Measurements from ENCODE around the gene ANAPC13.

The ANAPC13 gene

DNA sequence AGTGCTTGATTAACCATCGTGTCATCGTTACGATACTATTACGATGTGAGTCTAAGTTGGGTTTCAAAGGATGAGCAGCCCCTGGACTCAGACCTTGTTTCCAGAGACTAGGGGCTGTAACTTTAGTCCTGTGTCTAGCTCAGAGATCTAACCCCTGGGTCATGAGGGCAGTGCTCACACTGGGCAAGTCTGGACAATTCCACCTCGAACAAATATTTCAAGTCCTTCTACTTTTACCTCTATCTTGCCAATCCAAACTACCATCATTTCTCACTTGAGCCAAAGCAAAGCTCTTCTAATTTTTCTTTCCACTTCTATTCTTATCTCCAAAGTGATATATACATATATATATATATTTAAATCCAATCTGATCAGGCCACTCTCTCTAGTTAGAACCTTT lies 10.8 kb downstream of the ANAPC13 start:
- H3K27me3 Mint-ChIP-seq, result no peaks in the 10 kb centered on the region
- H3K36me3 Mint-ChIP-seq (ENCODE audit: low read depth), result peaks cover 50% of the 10 kb centered on the region
- H3K27ac Mint-ChIP-seq, result no peak overlapping the region
- no peaks in the 10 kb centered on the region for H3K4me1 Mint-ChIP-seq (ENCODE audit: low read depth)
- no peak overlapping the region for H3K4me3 Mint-ChIP-seq
- intact Hi-C loops (cut with micrococcal nuclease), result loop anchor here (1.0 to 5.0 kb wide), 3 partner anchors 116 to 263 kb away; no protein-coding TSS in a partner anchor
- H3K9me3 Mint-ChIP-seq, result no peaks in the 10 kb centered on the region

DNA sequence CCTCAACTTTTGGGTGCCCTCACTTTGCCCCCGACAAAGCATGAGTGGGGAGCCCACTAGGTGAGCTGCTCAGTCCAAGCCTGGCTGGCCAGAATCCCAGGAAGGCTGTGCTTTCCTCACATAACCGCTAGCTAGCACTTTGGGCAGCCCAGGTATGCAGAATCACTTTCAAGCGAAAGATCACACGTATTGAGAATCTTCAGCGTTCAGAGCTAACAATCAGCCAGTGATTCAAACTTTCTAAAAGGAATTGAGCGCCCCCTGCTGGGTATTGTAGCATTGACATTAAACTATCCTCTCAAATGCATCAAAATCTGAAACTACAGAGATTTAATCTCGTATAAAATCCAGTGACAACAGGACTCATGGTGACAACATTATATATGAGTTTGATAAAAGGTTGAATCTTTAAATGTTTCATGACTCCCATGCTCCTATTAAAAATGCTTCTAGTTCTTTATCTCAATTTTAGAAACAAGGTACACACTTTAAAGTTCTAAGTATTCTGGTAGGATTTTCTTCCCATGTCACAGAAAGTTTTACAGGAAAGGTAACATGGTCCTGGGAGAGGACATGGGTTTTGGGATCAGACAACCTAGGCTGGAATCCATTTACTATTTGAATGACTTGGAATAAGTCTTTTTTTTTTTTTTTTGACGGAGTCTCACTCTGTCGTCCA lies 11.8 kb downstream of the ANAPC13 start:
- Mint-ChIP-seq H3K27me3 (no peaks in the 10 kb centered on the region), H3K9me3 (no peaks in the 10 kb centered on the region), H3K4me1 (ENCODE audit: low read depth) (no peaks in the 10 kb centered on the region), H3K27ac (no peak overlapping the region), H3K4me3 (no peak overlapping the region), H3K36me3 (ENCODE audit: low read depth) (peaks cover 49% of the 10 kb centered on the region)
- intact Hi-C loops (cut with micrococcal nuclease), result loop anchor here (1.0 to 5.0 kb wide), 3 partner anchors 115 to 262 kb away; no protein-coding TSS in a partner anchor

DNA sequence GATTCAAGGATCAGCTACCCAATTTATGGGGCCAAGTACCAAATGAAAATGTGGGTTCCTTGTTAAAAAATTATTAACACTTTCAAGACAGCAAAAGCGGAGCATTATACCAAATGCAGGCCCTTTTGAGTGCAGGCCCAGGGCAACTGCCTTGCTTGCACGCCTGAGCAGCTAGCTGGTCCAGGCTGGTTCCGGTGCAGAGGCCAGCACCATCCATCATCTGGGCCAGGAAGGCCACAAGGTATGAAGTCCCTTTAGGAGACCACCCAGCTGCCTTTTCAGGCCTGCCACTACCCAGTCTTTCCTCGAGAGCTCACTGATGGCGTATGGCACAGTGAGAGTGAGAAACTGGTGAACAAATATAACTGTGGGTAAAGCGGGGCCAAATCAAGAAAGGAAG lies 13.0 kb downstream of the ANAPC13 start:
- peaks cover 37% of the 10 kb centered on the region for H3K36me3 Mint-ChIP-seq (ENCODE audit: low read depth)
- H3K27ac Mint-ChIP-seq, result no peak overlapping the region
- intact Hi-C loops (cut with micrococcal nuclease), result loop anchor here (5.0 kb wide), 1 partner anchor 261 kb away; no protein-coding TSS in a partner anchor
- H3K4me1 Mint-ChIP-seq (ENCODE audit: low read depth), result no peaks in the 10 kb centered on the region
- H3K9me3 Mint-ChIP-seq, result no peaks in the 10 kb centered on the region
- no peak overlapping the region for H3K4me3 Mint-ChIP-seq
- no peaks in the 10 kb centered on the region for H3K27me3 Mint-ChIP-seq

GRCh38 chr3:134471521-134472193 lies 14.1 kb downstream of the ANAPC13 start:
- Mint-ChIP-seq H3K9me3 (no peaks in the 10 kb centered on the region), H3K27ac (no peak overlapping the region), H3K27me3 (no peaks in the 10 kb centered on the region), H3K4me1 (ENCODE audit: low read depth) (no peaks in the 10 kb centered on the region), H3K36me3 (ENCODE audit: low read depth) (peaks cover 26% of the 10 kb centered on the region), H3K4me3 (no peak overlapping the region)
- intact Hi-C loops (cut with micrococcal nuclease), result loop anchor here (5.0 kb wide), 1 partner anchor 259 kb away; no protein-coding TSS in a partner anchor

GRCh38 chr3:134468519-134468918 lies 17.3 kb downstream of the ANAPC13 start:
- H3K27me3 Mint-ChIP-seq, result no peaks in the 10 kb centered on the region
- H3K36me3 Mint-ChIP-seq (ENCODE audit: low read depth), result peaks cover 6% of the 10 kb centered on the region
- H3K27ac Mint-ChIP-seq, result no peak overlapping the region
- no peaks in the 10 kb centered on the region for H3K4me1 Mint-ChIP-seq (ENCODE audit: low read depth)
- H3K9me3 Mint-ChIP-seq, result no peaks in the 10 kb centered on the region
- no peak overlapping the region for H3K4me3 Mint-ChIP-seq
- intact Hi-C loops (cut with micrococcal nuclease), result no loop called here

DNA sequence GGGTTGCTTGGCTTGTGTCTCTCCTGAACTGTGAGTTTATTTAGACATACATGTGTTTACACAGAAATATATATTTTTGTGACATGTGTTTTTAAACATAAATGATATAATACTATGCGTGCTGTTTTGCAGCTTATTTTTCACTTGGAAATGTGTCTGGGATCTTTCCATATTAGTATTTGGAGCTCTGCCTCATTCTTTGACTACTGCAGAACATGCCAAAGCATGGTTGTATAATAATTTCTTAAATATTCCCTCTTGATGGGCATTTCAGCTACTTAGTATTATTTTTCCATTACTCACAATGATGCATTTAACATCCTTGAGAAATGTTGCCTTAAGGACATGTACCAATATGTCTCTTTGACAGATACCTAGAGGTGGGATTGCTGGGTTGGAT lies 19.5 kb downstream of the ANAPC13 start:
- Mint-ChIP-seq H3K4me1 (ENCODE audit: low read depth) (no peaks in the 10 kb centered on the region), H3K27me3 (peaks cover 5% of the 10 kb centered on the region), H3K4me3 (no peak overlapping the region), H3K36me3 (ENCODE audit: low read depth) (no peaks in the 10 kb centered on the region), H3K27ac (no peak overlapping the region), H3K9me3 (no peaks in the 10 kb centered on the region)
- intact Hi-C loops (cut with micrococcal nuclease), result no loop called here

DNA sequence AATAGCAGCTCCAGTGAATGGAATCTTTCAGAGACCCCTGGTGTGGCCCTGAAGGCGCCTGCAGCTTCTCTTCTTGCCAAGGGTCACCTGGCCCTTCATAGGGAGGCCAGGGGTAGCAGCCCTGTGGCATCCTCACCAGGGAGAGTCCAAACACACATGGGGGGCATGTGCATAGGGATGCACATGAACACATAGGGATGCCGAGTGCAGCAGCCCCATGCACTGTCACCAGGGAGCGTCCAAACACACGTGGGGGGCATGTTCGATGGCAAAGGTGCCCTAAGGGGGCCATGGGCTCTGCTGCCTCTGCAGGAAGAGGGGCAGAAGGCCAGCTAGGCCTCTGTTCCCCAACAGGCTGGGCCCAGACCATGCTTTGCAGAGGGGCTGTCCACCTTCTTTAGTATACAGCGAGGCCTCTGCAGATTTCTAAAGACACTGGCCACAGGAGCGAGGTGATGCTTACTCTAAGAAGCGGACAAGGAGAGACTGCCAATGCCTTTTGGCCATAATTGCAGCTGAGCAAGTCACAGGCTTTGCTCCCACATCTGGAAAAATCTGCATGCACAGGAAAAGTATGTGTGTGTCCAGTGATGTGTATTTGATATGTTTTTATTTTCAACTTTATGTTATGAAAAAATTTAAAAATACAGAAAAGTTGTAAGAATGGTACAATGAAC lies 21.0 kb downstream of the ANAPC13 start:
- H3K36me3 Mint-ChIP-seq (ENCODE audit: low read depth), result no peaks in the 10 kb centered on the region
- H3K27ac Mint-ChIP-seq, result no peak overlapping the region
- no peaks in the 10 kb centered on the region for H3K9me3 Mint-ChIP-seq
- H3K4me1 Mint-ChIP-seq (ENCODE audit: low read depth), result no peaks in the 10 kb centered on the region
- peaks cover 9% of the 10 kb centered on the region for H3K27me3 Mint-ChIP-seq
- H3K4me3 Mint-ChIP-seq, result no peak overlapping the region
- intact Hi-C loops (cut with micrococcal nuclease), result no loop called here

GRCh38 chr3:134464064-134464688 lies 21.6 kb downstream of the ANAPC13 start:
- Mint-ChIP-seq H3K36me3 (ENCODE audit: low read depth) (no peaks in the 10 kb centered on the region), H3K9me3 (no peaks in the 10 kb centered on the region)
- intact Hi-C loops (cut with micrococcal nuclease), result no loop called here

GRCh38 chr3:134463676-134464063 lies 22.1 kb downstream of the ANAPC13 start:
- H3K27ac Mint-ChIP-seq, result no peak overlapping the region
- no peaks in the 10 kb centered on the region for H3K4me1 Mint-ChIP-seq (ENCODE audit: low read depth)
- H3K4me3 Mint-ChIP-seq, result no peak overlapping the region
- H3K27me3 Mint-ChIP-seq, result peaks cover 9% of the 10 kb centered on the region
- intact Hi-C loops (cut with micrococcal nuclease), result no loop called here
- H3K36me3 Mint-ChIP-seq (ENCODE audit: low read depth), result no peaks in the 10 kb centered on the region
- H3K9me3 Mint-ChIP-seq, result no peaks in the 10 kb centered on the region

More at GRCh38 chr3:134464064-134464688, 21.6 kb downstream of the ANAPC13 start:
- no peak overlapping the region for H3K4me3 Mint-ChIP-seq
- peaks cover 9% of the 10 kb centered on the region for H3K27me3 Mint-ChIP-seq
- H3K27ac Mint-ChIP-seq, result no peak overlapping the region
- no peaks in the 10 kb centered on the region for H3K4me1 Mint-ChIP-seq (ENCODE audit: low read depth)

DNA sequence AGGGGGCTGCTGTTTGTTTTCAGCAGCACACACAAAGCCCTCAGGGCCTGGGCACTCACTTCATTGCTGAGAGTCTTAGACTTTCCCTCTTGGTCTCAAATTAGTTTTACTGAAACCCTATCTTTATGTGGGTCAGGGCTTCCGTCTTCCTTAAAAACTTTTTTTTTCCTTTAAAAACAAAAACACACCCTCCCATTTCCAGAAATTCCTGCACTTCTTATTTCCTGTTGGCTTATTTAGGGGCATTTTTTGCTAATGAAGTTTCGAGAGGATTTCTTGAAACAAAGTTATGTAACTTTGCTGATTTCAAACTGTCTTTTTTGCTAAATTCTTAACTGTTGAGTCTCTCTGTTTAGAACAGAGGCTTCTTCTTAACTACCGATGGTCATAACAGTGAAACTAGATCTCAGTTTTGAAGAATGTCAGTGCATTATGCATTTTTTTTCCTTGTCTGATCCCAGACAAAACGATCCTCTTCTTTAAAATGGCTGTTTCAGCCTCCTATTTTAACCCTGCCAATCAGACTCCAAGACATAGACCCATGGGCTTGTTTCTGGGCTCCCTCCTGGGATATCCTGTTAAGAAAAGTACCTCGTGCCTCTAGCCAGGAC lies 23.3 kb downstream of the ANAPC13 start:
- no peak overlapping the region for H3K27ac Mint-ChIP-seq
- no peaks in the 10 kb centered on the region for H3K9me3 Mint-ChIP-seq
- H3K4me3 Mint-ChIP-seq, result no peak overlapping the region
- peaks cover 13% of the 10 kb centered on the region for H3K27me3 Mint-ChIP-seq
- no peaks in the 10 kb centered on the region for H3K4me1 Mint-ChIP-seq (ENCODE audit: low read depth)
- H3K36me3 Mint-ChIP-seq (ENCODE audit: low read depth), result no peaks in the 10 kb centered on the region
- intact Hi-C loops (cut with micrococcal nuclease), result no loop called here

DNA sequence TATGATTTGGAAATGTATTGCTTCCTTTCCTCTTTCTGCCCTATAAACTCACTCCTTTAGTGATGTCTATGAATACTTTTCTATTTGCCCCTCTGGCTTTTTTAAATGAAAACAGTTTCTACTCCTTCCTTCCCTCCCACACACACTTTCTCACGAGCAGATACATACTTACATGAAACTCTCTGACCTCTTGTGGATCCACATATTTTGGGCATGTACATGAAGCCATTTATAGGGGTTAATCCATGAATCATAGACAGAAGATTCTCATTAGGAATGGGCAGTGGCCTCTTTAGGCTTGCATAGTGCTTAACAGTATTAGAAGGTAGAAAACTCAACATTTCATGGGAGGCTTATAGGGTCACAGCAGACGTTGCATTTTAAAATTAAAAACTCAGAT lies 24.8 kb downstream of the ANAPC13 start:
- no peaks in the 10 kb centered on the region for H3K36me3 Mint-ChIP-seq (ENCODE audit: low read depth)
- no peaks in the 10 kb centered on the region for H3K4me1 Mint-ChIP-seq (ENCODE audit: low read depth)
- H3K9me3 Mint-ChIP-seq, result no peaks in the 10 kb centered on the region
- intact Hi-C loops (cut with micrococcal nuclease), result no loop called here
- no peak overlapping the region for H3K4me3 Mint-ChIP-seq
- H3K27me3 Mint-ChIP-seq, result peaks cover 13% of the 10 kb centered on the region
- no peak overlapping the region for H3K27ac Mint-ChIP-seq

DNA sequence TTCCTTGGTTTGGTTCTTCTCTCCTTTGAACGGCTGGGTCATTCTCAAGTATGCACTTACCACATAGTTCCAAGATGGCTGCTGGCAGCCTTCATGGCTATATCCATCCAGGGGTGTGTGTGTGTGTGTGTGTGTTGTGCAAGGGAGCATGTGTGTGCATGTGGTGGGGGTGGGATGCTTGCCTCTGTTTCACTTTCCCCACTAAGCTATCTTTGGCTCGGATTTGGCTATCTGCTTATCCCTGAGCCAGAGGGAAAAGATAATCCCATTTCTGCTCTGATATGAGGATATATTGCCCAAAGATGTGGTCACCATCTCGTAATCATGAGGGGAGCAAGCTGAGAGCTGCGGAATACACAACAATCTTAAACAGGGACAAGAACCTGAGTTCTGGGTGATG lies 26.2 kb downstream of the ANAPC13 start:
- Mint-ChIP-seq H3K4me3 (no peak overlapping the region), H3K9me3 (no peaks in the 10 kb centered on the region), H3K36me3 (ENCODE audit: low read depth) (no peaks in the 10 kb centered on the region), H3K27ac (no peak overlapping the region), H3K4me1 (ENCODE audit: low read depth) (no peaks in the 10 kb centered on the region), H3K27me3 (peaks cover 13% of the 10 kb centered on the region)
- intact Hi-C loops (cut with micrococcal nuclease), result loop anchor here (1.0 kb wide), 1 partner anchor 9 kb away; no protein-coding TSS in a partner anchor

GRCh38 chr3:134458406-134458945 lies 27.3 kb downstream of the ANAPC13 start:
- Mint-ChIP-seq H3K27ac (no peak overlapping the region), H3K27me3 (peaks cover 17% of the 10 kb centered on the region), H3K4me1 (ENCODE audit: low read depth) (no peaks in the 10 kb centered on the region), H3K9me3 (no peaks in the 10 kb centered on the region), H3K36me3 (ENCODE audit: low read depth) (no peaks in the 10 kb centered on the region), H3K4me3 (no peak overlapping the region)
- intact Hi-C loops (cut with micrococcal nuclease), result no loop called here

Measured in dendritic cell treated with granulocyte-macrophage colony-stimulating factor and Interleukin-4, amounts not matched to agents 40 ng/mL and 50 ng/mL, for 4 days (primary cell).